ENCODE results near the gene FER. TPM values are rescaled to one million over a fixed set of nuclear protein-coding genes. Genes with fewer than 3 reads are reported as not detected.

Gene FER
- total RNA-seq, 1 experiment from 2014 or later: 19.4 TPM

GRCh38 chr5:109099081-109099480 is 351.4 kb downstream of the FER start:
- Histone ChIP-seq H4K20me1 (ENCODE audit: low read length) (no peaks in the 10 kb centered on the region), H3K4me3 (ENCODE audit: low read length) (no peak overlapping the region), H3K36me3 (ENCODE audit: low read depth, low read length) (no peaks in the 10 kb centered on the region), H3K9me2 (replicated peaks; ENCODE audit: low read length) (no peaks in the 10 kb centered on the region), H3K4me1 (ENCODE audit: insufficient read depth, low read length) (no peaks in the 10 kb centered on the region), H3K4me2 (ENCODE audit: low read length) (no peak overlapping the region), H3K9ac (ENCODE audit: low read length) (no peak overlapping the region), H3K27ac (ENCODE audit: low read length) (no peak overlapping the region), H2AFZ (ENCODE audit: low read length) (no peak overlapping the region), H3K27me3 (ENCODE audit: low read length) (no peaks in the 10 kb centered on the region), H3K79me2 (ENCODE audit: low read length) (no peaks in the 10 kb centered on the region), H3F3A (ENCODE audit: low read length, unreplicated experiment) (no peaks in the 10 kb centered on the region), H3K9me3 (ENCODE audit: low read length) (no peaks in the 10 kb centered on the region)
- intact Hi-C loops (cut with micrococcal nuclease): no loop called here
- TF ChIP-seq EZH2phosphoT487 (IDR thresholded peaks at IDR 0.05; ENCODE audit: borderline replicate concordance, low read length) (no peak), EZH2 (IDR thresholded peaks at IDR 0.05; ENCODE audit: low read length, unreplicated experiment) (no peak)
- TF ChIP-seq, protein P1, sequence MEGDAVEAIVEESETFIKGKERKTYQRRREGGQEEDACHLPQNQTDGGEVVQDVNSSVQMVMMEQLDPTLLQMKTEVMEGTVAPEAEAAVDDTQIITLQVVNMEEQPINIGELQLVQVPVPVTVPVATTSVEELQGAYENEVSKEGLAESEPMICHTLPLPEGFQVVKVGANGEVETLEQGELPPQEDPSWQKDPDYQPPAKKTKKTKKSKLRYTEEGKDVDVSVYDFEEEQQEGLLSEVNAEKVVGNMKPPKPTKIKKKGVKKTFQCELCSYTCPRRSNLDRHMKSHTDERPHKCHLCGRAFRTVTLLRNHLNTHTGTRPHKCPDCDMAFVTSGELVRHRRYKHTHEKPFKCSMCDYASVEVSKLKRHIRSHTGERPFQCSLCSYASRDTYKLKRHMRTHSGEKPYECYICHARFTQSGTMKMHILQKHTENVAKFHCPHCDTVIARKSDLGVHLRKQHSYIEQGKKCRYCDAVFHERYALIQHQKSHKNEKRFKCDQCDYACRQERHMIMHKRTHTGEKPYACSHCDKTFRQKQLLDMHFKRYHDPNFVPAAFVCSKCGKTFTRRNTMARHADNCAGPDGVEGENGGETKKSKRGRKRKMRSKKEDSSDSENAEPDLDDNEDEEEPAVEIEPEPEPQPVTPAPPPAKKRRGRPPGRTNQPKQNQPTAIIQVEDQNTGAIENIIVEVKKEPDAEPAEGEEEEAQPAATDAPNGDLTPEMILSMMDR (conservative IDR thresholded peaks at IDR 0.05; ENCODE audit: low read depth, low read length): no peak
- BruUV-seq (replicated peaks): no TSS peak
- ChIA-PET POLR2A (ENCODE audit: unreplicated experiment) (interaction anchor here (0.6 kb wide), 1 partner anchor 96 kb away, joined by 3 read pairs; no protein-coding TSS in a partner anchor), CTCF (no interaction called here)
- DNase-seq (no peak), ATAC-seq (no peak)

- Histone ChIP-seq H3K4me2 (ENCODE audit: low read length) (no peak overlapping the region), H3K9ac (ENCODE audit: low read length) (no peak overlapping the region), H2AFZ (ENCODE audit: low read length) (no peak overlapping the region), H3K79me2 (ENCODE audit: low read length) (no peaks in the 10 kb centered on the region), H3K4me1 (ENCODE audit: insufficient read depth, low read length) (peaks cover 6% of the 10 kb centered on the region), H3K36me3 (ENCODE audit: low read depth, low read length) (no peaks in the 10 kb centered on the region), H3K27me3 (ENCODE audit: low read length) (no peaks in the 10 kb centered on the region), H3K9me3 (ENCODE audit: low read length) (no peaks in the 10 kb centered on the region), H3K27ac (ENCODE audit: low read length) (no peak overlapping the region), H3K9me2 (replicated peaks; ENCODE audit: low read length) (no peaks in the 10 kb centered on the region), H3F3A (ENCODE audit: low read length, unreplicated experiment) (no peaks in the 10 kb centered on the region), H3K4me3 (ENCODE audit: low read length) (no peak overlapping the region), H4K20me1 (ENCODE audit: low read length) (no peaks in the 10 kb centered on the region)
- intact Hi-C loops (cut with micrococcal nuclease): no loop called here
- DNase-seq: no peak
- TF ChIP-seq EZH2 (IDR thresholded peaks at IDR 0.05; ENCODE audit: low read length, unreplicated experiment) (no peak), EZH2phosphoT487 (IDR thresholded peaks at IDR 0.05; ENCODE audit: borderline replicate concordance, low read length) (no peak)
- TF ChIP-seq, protein P1 (conservative IDR thresholded peaks at IDR 0.05; ENCODE audit: low read depth, low read length): no peak
- BruUV-seq (replicated peaks): no TSS peak
- peak; percentile 27; the same call in 1 of the 2 replicates for ATAC-seq
- ChIA-PET POLR2A (ENCODE audit: unreplicated experiment) (no interaction called here), CTCF (no interaction called here)
These were observed 353.3 kb downstream of the FER start for GRCh38 chr5:109100971-109101370.

DNA sequence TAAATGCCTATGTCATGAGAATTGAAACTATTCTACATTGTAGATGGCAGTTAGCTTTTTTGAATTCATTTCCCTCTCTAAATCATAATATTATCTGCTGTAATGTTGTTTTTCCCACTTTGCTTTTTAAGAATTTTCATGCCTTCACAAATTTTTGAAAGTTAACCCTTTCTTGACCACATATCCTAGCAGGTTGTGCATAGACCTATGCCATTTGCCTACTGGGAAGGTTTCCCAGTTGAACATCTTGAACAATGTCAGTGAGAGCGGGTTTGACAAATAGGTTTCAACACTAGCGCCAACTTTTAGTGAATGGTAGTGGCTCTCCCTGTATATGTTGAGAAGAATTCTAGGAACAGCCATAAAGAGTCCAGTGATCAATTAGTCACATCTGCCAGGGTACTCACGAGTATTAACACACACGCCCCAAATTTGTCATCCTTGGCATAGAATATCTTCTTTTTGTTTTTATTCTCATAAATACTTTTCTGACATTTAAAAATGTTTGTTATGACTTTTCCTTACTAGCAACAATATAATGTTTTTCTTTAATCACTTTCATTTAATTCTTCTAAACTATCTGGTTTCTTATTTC is 354.5 kb downstream of the FER start:
- H3F3A ChIP-seq (ENCODE audit: low read length, unreplicated experiment): no peaks in the 10 kb centered on the region
- H3K36me3 ChIP-seq (ENCODE audit: low read depth, low read length): no peaks in the 10 kb centered on the region
- H2AFZ ChIP-seq (ENCODE audit: low read length): no peak overlapping the region
- peaks cover 7% of the 10 kb centered on the region for H3K4me1 ChIP-seq (ENCODE audit: insufficient read depth, low read length)
- H3K9ac ChIP-seq (ENCODE audit: low read length): no peak overlapping the region
- DNase-seq (no peak), ATAC-seq (no peak)
- H3K27me3 ChIP-seq (ENCODE audit: low read length): no peaks in the 10 kb centered on the region
- ChIA-PET CTCF (no interaction called here), POLR2A (ENCODE audit: unreplicated experiment) (no interaction called here)
- no peaks in the 10 kb centered on the region for H3K79me2 ChIP-seq (ENCODE audit: low read length)
- TF ChIP-seq EZH2phosphoT487 (IDR thresholded peaks at IDR 0.05; ENCODE audit: borderline replicate concordance, low read length) (no peak), EZH2 (IDR thresholded peaks at IDR 0.05; ENCODE audit: low read length, unreplicated experiment) (no peak)
- TF ChIP-seq, protein P1 (conservative IDR thresholded peaks at IDR 0.05; ENCODE audit: low read depth, low read length): no peak
- intact Hi-C loops (cut with micrococcal nuclease): no loop called here
- H3K4me3 ChIP-seq (ENCODE audit: low read length): no peak overlapping the region
- H4K20me1 ChIP-seq (ENCODE audit: low read length): no peaks in the 10 kb centered on the region
- H3K9me3 ChIP-seq (ENCODE audit: low read length): no peaks in the 10 kb centered on the region
- no peak overlapping the region for H3K4me2 ChIP-seq (ENCODE audit: low read length)
- no peak overlapping the region for H3K27ac ChIP-seq (ENCODE audit: low read length)
- no peaks in the 10 kb centered on the region for H3K9me2 ChIP-seq (replicated peaks; ENCODE audit: low read length)
- no TSS peak for BruUV-seq (replicated peaks)
